ENCODE data around the gene SKAP1.

GRCh38 chr17:48110761-48111160 lies 319.3 kb downstream of the SKAP1 start:
- TF ChIP-seq CTCF (IDR thresholded peaks at IDR 0.05): no peak
- no peak for TF ChIP-seq ZFX (IDR thresholded peaks at IDR 0.05; ENCODE audit: borderline replicate concordance)
